ENCODE data around the gene ARL6IP1. TPM values are rescaled to one million over a fixed set of nuclear protein-coding genes. Genes with fewer than 3 reads are reported as not detected.

ARL6IP1 gene
- total and polyA plus RNA-seq, 2 of the 13 experiments (the other 11 are each of a cell fraction or from before 2014, with no cell fraction given), result 263 to 373 TPM

DNA sequence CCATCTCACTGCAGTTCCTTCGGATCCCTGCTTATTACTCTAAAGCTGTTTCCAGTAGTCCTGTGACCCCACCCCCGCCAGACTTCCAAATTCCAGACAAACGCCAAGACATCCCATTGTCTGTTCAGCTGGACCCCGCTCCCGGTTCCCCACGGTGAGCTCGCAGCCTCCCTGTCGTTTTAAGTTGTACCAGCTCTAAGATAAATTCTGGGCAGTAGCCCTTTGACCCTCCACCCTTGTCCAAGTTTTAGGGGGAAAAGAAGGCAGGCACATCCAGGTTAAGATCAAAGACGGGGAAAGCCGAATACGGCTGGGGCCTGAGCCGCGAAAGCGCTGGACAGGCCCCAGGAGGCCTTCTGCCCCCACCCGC, 589 bp downstream of the ARL6IP1 start (continued):
- no peak for TF ChIP-seq NR2F6 (IDR thresholded peaks at IDR 0.05)
- TF ChIP-seq NR2F6 (CRISPR knock-in tag; IDR thresholded peaks at IDR 0.05), result no peak
- no peak for TF ChIP-seq ZNF205 (CRISPR knock-in tag; IDR thresholded peaks at IDR 0.05)
- no peak for TF ChIP-seq ZBTB2 (CRISPR knock-in tag; IDR thresholded peaks at IDR 0.05; ENCODE audit: low read depth)
- no peak for TF ChIP-seq TCF7 (IDR thresholded peaks at IDR 0.05; ENCODE audit: low read depth)
- TF ChIP-seq RBFOX2 (IDR thresholded peaks at IDR 0.05; ENCODE audit: low read depth, low read length), result no peak
- TF ChIP-seq ZNF160 (CRISPR knock-in tag; IDR thresholded peaks at IDR 0.05), result no peak
- TF ChIP-seq ZKSCAN5 (CRISPR knock-in tag; IDR thresholded peaks at IDR 0.05), result 0 out of 2 replicates have a peak, but pooled peaks have one; percentile 66
- TF ChIP-seq IKZF4 (CRISPR knock-in tag; IDR thresholded peaks at IDR 0.05; ENCODE audit: borderline replicate concordance, low read depth, not compliant biosample characterization), result no peak
- no peak for TF ChIP-seq ZNF644 (CRISPR knock-in tag; IDR thresholded peaks at IDR 0.05; ENCODE audit: low read depth)
- TF ChIP-seq SRSF4 (IDR thresholded peaks at IDR 0.05; ENCODE audit: low read depth, low read length, poor library complexity, severe bottlenecking), result no peak
- TF ChIP-seq ELF4 (CRISPR knock-in tag; IDR thresholded peaks at IDR 0.05; ENCODE audit: borderline replicate concordance), result 0 out of 2 replicates have a peak, but pooled peaks have one; percentile 12
- no peak for TF ChIP-seq SKI (IDR thresholded peaks at IDR 0.05; ENCODE audit: partially characterized antibody)
- no peak for TF ChIP-seq ZFX (CRISPR knock-in tag; IDR thresholded peaks at IDR 0.05; ENCODE audit: low read depth)
- no peak for TF ChIP-seq GATA4 (IDR thresholded peaks at IDR 0.05; ENCODE audit: borderline replicate concordance, low read depth)
- TF ChIP-seq ZNF674 (CRISPR knock-in tag; IDR thresholded peaks at IDR 0.05; ENCODE audit: low read depth), result 0 out of 2 replicates have a peak, but pooled peaks have one; percentile 11
- no peak for TF ChIP-seq ZNF781 (CRISPR knock-in tag; IDR thresholded peaks at IDR 0.05; ENCODE audit: borderline replicate concordance, not compliant biosample characterization)
- no peak for TF ChIP-seq GPN1 (CRISPR knock-in tag; IDR thresholded peaks at IDR 0.05; ENCODE audit: borderline replicate concordance)
- no peak for TF ChIP-seq ZNF232 (CRISPR knock-in tag; IDR thresholded peaks at IDR 0.05; ENCODE audit: borderline replicate concordance)
- no peak for TF ChIP-seq ZFP37 (CRISPR knock-in tag; IDR thresholded peaks at IDR 0.05; ENCODE audit: borderline replicate concordance)
- TF ChIP-seq ELF3 (CRISPR knock-in tag; IDR thresholded peaks at IDR 0.05), result no peak
